ENCODE measurements around the gene PTPN6. TPM values are rescaled to one million over a fixed set of nuclear protein-coding genes. Genes with fewer than 3 reads are reported as not detected.
A peak's percentile ranks its signal among the peaks of the same experiment; 100 is the strongest.

The PTPN6 gene
- total and polyA plus RNA-seq, 2 of the 4 experiments (the other 2 are of a cell fraction), result under 0.01 to 0.14 TPM

GRCh38 chr12:6944381-6945186 lies 6.6 kb upstream of the PTPN6 start:
- intact Hi-C loops (cut with micrococcal nuclease) (loop anchor here (1.0 kb wide), 3 partner anchors 21 to 169 kb away; partner anchors contain the start of gene C1R), in situ Hi-C loops (cut with MboI; ENCODE audit: low sequenced_read_pairs) (loop anchor here (10.0 kb wide), 1 partner anchor 170 kb away; no protein-coding TSS in a partner anchor)
- no TSS peak for BruUV-seq (replicated peaks)
- TF ChIP-seq FOS (IDR thresholded peaks at IDR 0.05; ENCODE audit: low read depth, low read length) (0 out of 2 replicates have a peak, but pooled peaks have one; percentile 12), CHD1 (IDR thresholded peaks at IDR 0.05; ENCODE audit: low read depth, low read length) (no peak), RCOR1 (IDR thresholded peaks at IDR 0.05; ENCODE audit: insufficient replicate concordance, low read length) (no peak), ELK1 (IDR thresholded peaks at IDR 0.05; ENCODE audit: borderline replicate concordance, low read depth, low read length) (peak; percentile 86; the same call in 1 of the 2 replicates), NFE2L2 (IDR thresholded peaks at IDR 0.05; ENCODE audit: low read depth, low read length) (no peak), CEBPB (IDR thresholded peaks at IDR 0.05; ENCODE audit: low read depth, low read length) (0 out of 2 replicates have a peak, but pooled peaks have one; percentile 10), CTCF (conservative IDR thresholded peaks at IDR 0.05; ENCODE audit: low read depth, low read length) (peak; percentile 94), USF2 (IDR thresholded peaks at IDR 0.05; ENCODE audit: low read depth, low read length) (no peak), MXI1 (IDR thresholded peaks at IDR 0.05; ENCODE audit: borderline replicate concordance, low read depth, low read length) (no peak), RAD21 (IDR thresholded peaks at IDR 0.05; ENCODE audit: low read length) (peak; percentile 75), RFX5 (IDR thresholded peaks at IDR 0.05; ENCODE audit: low read depth, low read length) (no peak), SMC3 (IDR thresholded peaks at IDR 0.05; ENCODE audit: low read depth, low read length) (peak; percentile 71)

More at GRCh38 chr12:6944381-6945186, 6.6 kb upstream of the PTPN6 start:
- Histone ChIP-seq H2BK120ac (ENCODE audit: low read depth, low read length) (peak overlapping the region; percentile 44; the same call in 1 of the 2 replicates), H3K18ac (ENCODE audit: low read depth, low read length) (peak overlapping the region; percentile 30; the same call in 1 of the 2 replicates), H3K9me1 (ENCODE audit: insufficient read depth, low read length) (0 out of 2 replicates have a peak, but pooled peaks cover 2% of the 10 kb centered on the region), H3K4me2 (ENCODE audit: low read depth, low read length) (peak overlapping the region; percentile 95), H3K4me3 (ENCODE audit: insufficient read depth, low read depth, low read length) (peak overlapping the region; percentile 73), H4K91ac (ENCODE audit: insufficient read depth, low read depth, low read length) (peak overlapping the region; percentile 93), H3K36me3 (ENCODE audit: control insufficient read depth, insufficient read depth, low read length) (peaks cover 25% of the 10 kb centered on the region), H3K79me1 (ENCODE audit: low read depth in 1 of 2, low read length in 2 of 2) (peaks cover 11 to 30% of the 10 kb centered on the region in 2 experiments), H3K27ac (ENCODE audit: insufficient read depth, low read length) (peak overlapping the region; percentile 90), H3K9ac (ENCODE audit: low read depth, low read length) (peak overlapping the region; percentile 81), H3K14ac (replicated peaks; ENCODE audit: low read depth, low read length) (peak overlapping the region; percentile 95), H4K5ac (ENCODE audit: low read depth, low read length) (peak overlapping the region; percentile 85), H3K4me1 (ENCODE audit: control insufficient read depth, insufficient read depth, low read length) (peaks cover 5% of the 10 kb centered on the region; the same call in 1 of the 2 replicates), H2BK15ac (ENCODE audit: low read depth, low read length) (no peak overlapping the region), H2AK9ac (replicated peaks; ENCODE audit: low read depth, low read length, poor library complexity) (peak overlapping the region; percentile 94), H3K4ac (ENCODE audit: low read depth, low read length) (peak overlapping the region; percentile 93), H3K9me3 (ENCODE audit: control insufficient read depth, insufficient read depth, low read length) (no peaks in the 10 kb centered on the region), H2BK20ac (ENCODE audit: low read depth, low read length) (no peak overlapping the region), H3K23ac (ENCODE audit: low read depth, low read length) (peak overlapping the region; percentile 83), H3K56ac (ENCODE audit: extremely low read depth, insufficient read depth, low read length) (peak overlapping the region; percentile 74; the same call in 1 of the 2 replicates), H4K20me1 (ENCODE audit: insufficient read depth, low read length) (no peaks in the 10 kb centered on the region; the same call in 1 of the 2 replicates), H4K8ac (ENCODE audit: low read depth in 2 of 2, low read length in 2 of 2) (peak overlapping the region; percentile 35 to 85; a peak in 3 of 4 replicates), H2AK5ac (ENCODE audit: low read depth, low read length) (peak overlapping the region; percentile 95), H2AFZ (replicated peaks; ENCODE audit: low read length, poor library complexity) (peak overlapping the region; percentile 97), H2BK5ac (ENCODE audit: low read depth, low read length, poor library complexity, severe bottlenecking) (peak overlapping the region; percentile 87), H3K27me3 (ENCODE audit: control insufficient read depth, insufficient read depth, low read length) (no peaks in the 10 kb centered on the region)
- 1% methylated on average over 33 of the region's 48 CpGs; no CpG with 5 or more reads in 1 of the 2 experiments for WGBS, 2 experiments (ENCODE audit: extremely low coverage in 2 of 2, insufficient read length in 1 of 2)
- dilution Hi-C loops (cut with HindIII; ENCODE audit: low sequenced_read_pairs, unreplicated experiment), result no loop called here
- POLR2A ChIA-PET (ENCODE audit: unreplicated experiment), result interaction anchor here (0.8 to 2.7 kb wide), 3 partner anchors 16 to 72 kb away, joined by 3 to 11 read pairs (median 4); no protein-coding TSS in a partner anchor
- DNase-seq (peak; percentile 92), ATAC-seq (ENCODE audit: low read depth) (peak; percentile 76)
- CTCF ChIA-PET, result interaction anchor here (0.7 to 1.4 kb wide), 4 partner anchors 17 to 167 kb away, joined by 3 to 5 read pairs (median 3); no protein-coding TSS in a partner anchor
